GM23338 (cell line): ENCODE results near the gene MYH10. TPM values are rescaled to one million over a fixed set of nuclear protein-coding genes. Genes with fewer than 3 reads are reported as not detected.

ENCODE experiments used
- ATAC-seq: fragments of 200-7000 bp; cut with Tn5 transposase; 3 replicates; pipeline ENCODE4 v1.9.1; 2020
- DNase-seq: peaks from one replicate; pipeline ENCODE4 v3.0.0-alpha.2; 2015; ENCODE audit warnings: low spot score
- H2AFZ ChIP-seq: fragments of 200-600 bp; sonication (generic); 2 replicates; pipeline ENCODE4 v1.8.0; 2016; ENCODE audit warnings: antibody characterized with exemption, mild to moderate bottlenecking, moderate library complexity
- H3F3A ChIP-seq: fragments of 200-600 bp; sonication (generic); replicated peaks from 2 replicates; pipeline ENCODE4 v1.8.0; 2017; ENCODE audit warnings: antibody characterized with exemption, mixed run types, low read depth
- H3K27ac ChIP-seq: fragments of 200-600 bp; sonication (generic); 2 replicates; pipeline ENCODE4 v1.6.1; 2016; ENCODE audit warnings: low read depth
- H3K27me3 ChIP-seq: fragments of 200-600 bp; sonication (generic); 2 replicates; pipeline ENCODE4 v1.8.0; 2016; ENCODE audit warnings: mild to moderate bottlenecking, mixed run types, moderate library complexity; ENCODE audit not compliant: insufficient read depth
- H3K36me3 ChIP-seq: fragments of 200-600 bp; sonication (generic); 2 replicates; pipeline ENCODE4 v1.8.0; 2016; ENCODE audit warnings: mild to moderate bottlenecking; ENCODE audit not compliant: insufficient read depth
- H3K4me1 ChIP-seq: fragments of 200-600 bp; sonication (generic); 2 replicates; pipeline ENCODE4 v1.8.0; 2016; ENCODE audit warnings: mild to moderate bottlenecking, moderate library complexity; ENCODE audit not compliant: insufficient read depth
- H3K4me2 ChIP-seq: fragments of 200-600 bp; sonication (generic); 2 replicates; pipeline ENCODE4 v1.7.1; 2017; ENCODE audit warnings: mixed run types
- H3K4me3 ChIP-seq: fragments of 200-600 bp; sonication (generic); 2 replicates; pipeline ENCODE4 v1.6.1; 2016; ENCODE audit warnings: mixed run types
- H3K79me2 ChIP-seq: fragments of 200-600 bp; sonication (generic); replicated peaks from 2 replicates; pipeline ENCODE4 v1.8.0; 2017; ENCODE audit warnings: mild to moderate bottlenecking; ENCODE audit not compliant: insufficient read depth
- H3K9me2 ChIP-seq: fragments of 200-600 bp; sonication (generic); 2 replicates; pipeline ENCODE4 v1.8.0; 2017; ENCODE audit not compliant: insufficient read depth
- H4K20me1 ChIP-seq: fragments of 200-600 bp; sonication (generic); replicated peaks from 2 replicates; pipeline ENCODE4 v1.8.0; 2017; ENCODE audit warnings: mild to moderate bottlenecking; ENCODE audit not compliant: insufficient read depth
- H3K27ac Mint-ChIP-seq: 2 replicates; pipeline ENCODE4 v1.8.0; 2020; ENCODE audit warnings: inconsistent platforms, mild to moderate bottlenecking, moderate library complexity, mixed read lengths
- H3K27me3 Mint-ChIP-seq: 3 replicates; pipeline ENCODE4 v1.8.0; 2022; ENCODE audit warnings: low read depth, mild to moderate bottlenecking, moderate library complexity, mixed read lengths, inconsistent platforms; ENCODE audit not compliant: insufficient read depth, poor library complexity
- H3K36me3 Mint-ChIP-seq: 3 replicates; pipeline ENCODE4 v1.8.0; 2021; ENCODE audit warnings: low read depth, mild to moderate bottlenecking, inconsistent platforms, moderate library complexity, mixed read lengths
- H3K4me1 Mint-ChIP-seq: 3 replicates; pipeline ENCODE4 v1.8.0; 2020; ENCODE audit warnings: mild to moderate bottlenecking, inconsistent platforms, mixed read lengths
- H3K4me3 Mint-ChIP-seq: 3 replicates; pipeline ENCODE4 v1.8.0; 2021; ENCODE audit warnings: moderate library complexity, mild to moderate bottlenecking, inconsistent platforms, mixed read lengths
- H3K9me3 Mint-ChIP-seq: 3 replicates; pipeline ENCODE4 v1.8.0; 2020; ENCODE audit warnings: moderate library complexity, mild to moderate bottlenecking, inconsistent platforms, mixed read lengths
- CREB1 ChIP-seq: fragments of 250-450 bp; sonication (Bioruptor Pico); IDR thresholded peaks from 2 replicates; pipeline ENCODE4 v1.5.0; 2020; ENCODE audit warnings: low read depth, mild to moderate bottlenecking, moderate library complexity
- JUNB ChIP-seq: IDR thresholded peaks from one replicate; pipeline ENCODE4 v1.6.1; 2016; ENCODE audit warnings: antibody characterized with exemption; ENCODE audit not compliant: unreplicated experiment
- NANOG ChIP-seq: IDR thresholded peaks from 2 replicates; pipeline ENCODE4 v1.6.1; 2016; ENCODE audit warnings: antibody characterized with exemption, borderline replicate concordance
- POLR2AphosphoS5 ChIP-seq: IDR thresholded peaks from 2 replicates; pipeline ENCODE4 v1.6.1; 2016; ENCODE audit warnings: antibody characterized with exemption, low read depth
- STAT1 ChIP-seq: IDR thresholded peaks from one replicate; pipeline ENCODE4 v1.6.1; 2016; ENCODE audit warnings: antibody characterized with exemption; ENCODE audit not compliant: unreplicated experiment
- ZNF114 ChIP-seq: fragments of 250-450 bp; sonication (Bioruptor Pico); IDR thresholded peaks from 2 replicates; pipeline ENCODE4 v1.5.0; 2020; ENCODE audit warnings: mild to moderate bottlenecking, moderate library complexity
- ZNF331 ChIP-seq: fragments of 250-450 bp; sonication (Bioruptor Pico); IDR thresholded peaks from 2 replicates; pipeline ENCODE4 v1.5.0; 2020; ENCODE audit warnings: low read depth, mild to moderate bottlenecking, moderate library complexity
- polyA plus RNA-seq: library from polyadenylated mRNA; unstranded; fragments of >200 nt; fragmentation: Nextera tagmentation; extraction: Ambion mirVana; gene quantifications from 2 replicates; pipeline ENCODE4 v1.2.1, GENCODE V29; 2016
- total RNA-seq: library from RNA; depleted of rRNA; stranded (reverse); fragments of >200 nt; shearing (Covaris generic); gene quantifications from 2 replicates; pipeline ENCODE4 v1.2.3, GENCODE V29; 2014
- TF ChIP-seq, protein P1 (sequence below): fragments of 250-450 bp; sonication (Bioruptor Pico); IDR thresholded peaks from 2 replicates; pipeline ENCODE4 v1.5.0; 2020; ENCODE audit warnings: mild to moderate bottlenecking, moderate library complexity
- TF ChIP-seq, protein P2 (sequence below): IDR thresholded peaks from one replicate; pipeline ENCODE4 v1.6.1; 2018; ENCODE audit warnings: antibody characterized with exemption; ENCODE audit not compliant: unreplicated experiment
- TF ChIP-seq, protein P3 (sequence below): IDR thresholded peaks from 2 replicates; pipeline ENCODE4 v1.6.1; 2016; ENCODE audit warnings: antibody characterized with exemption

Gene MYH10
- total and polyA plus RNA-seq, 2 experiments from 2014 or later = 89.5 to 230 TPM

DNA sequence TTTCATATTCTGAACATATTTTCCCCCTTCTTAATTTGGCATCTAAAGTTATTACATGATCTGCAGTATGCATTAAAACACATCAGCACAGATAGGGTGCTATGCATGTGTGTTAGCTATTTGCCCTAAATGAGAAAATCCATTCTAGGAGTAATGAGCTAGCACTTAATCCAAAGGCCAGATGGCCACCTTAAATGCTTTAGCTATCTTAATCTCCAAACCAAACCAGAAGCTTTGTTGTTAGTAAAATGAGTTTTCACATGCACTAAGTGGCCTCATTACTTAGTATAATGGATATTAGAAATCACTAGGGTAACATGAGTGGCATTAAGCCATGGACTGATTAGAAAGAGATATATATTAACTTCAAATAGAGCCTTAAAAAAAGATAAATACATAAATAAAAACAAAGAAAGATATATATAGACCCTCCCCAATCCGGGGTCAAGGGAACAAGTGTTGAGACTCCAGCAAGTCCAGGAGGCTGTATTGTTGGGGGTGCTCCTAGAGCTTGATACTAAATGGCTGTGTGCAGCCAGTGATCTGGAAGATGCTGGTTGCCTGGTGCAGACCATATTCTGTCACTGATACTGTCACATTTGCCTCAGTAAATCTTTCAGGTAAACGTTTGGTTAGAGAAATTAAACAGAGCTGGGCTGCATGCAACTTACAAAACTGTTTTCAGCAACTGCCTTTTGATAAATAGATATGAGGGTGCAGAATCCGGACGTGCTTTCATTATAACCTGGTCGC lies 67.3 kb downstream of the MYH10 start:
- Mint-ChIP-seq H3K9me3 (no peaks in the 10 kb centered on the region), H3K36me3 (peaks cover 51% of the 10 kb centered on the region), H3K4me3 (no peak overlapping the region), H3K27ac (no peak overlapping the region), H3K4me1 (no peaks in the 10 kb centered on the region), H3K27me3 (no peaks in the 10 kb centered on the region)
- no peak overlapping the region for H3K27ac ChIP-seq
- no peaks in the 10 kb centered on the region for H3K9me2 ChIP-seq
- 0 out of 2 replicates have a peak, but pooled peaks cover 11% of the 10 kb centered on the region for H4K20me1 ChIP-seq
- H3F3A ChIP-seq = no peaks in the 10 kb centered on the region
- H3K4me2 ChIP-seq = no peak overlapping the region
- TF ChIP-seq, protein P1, sequence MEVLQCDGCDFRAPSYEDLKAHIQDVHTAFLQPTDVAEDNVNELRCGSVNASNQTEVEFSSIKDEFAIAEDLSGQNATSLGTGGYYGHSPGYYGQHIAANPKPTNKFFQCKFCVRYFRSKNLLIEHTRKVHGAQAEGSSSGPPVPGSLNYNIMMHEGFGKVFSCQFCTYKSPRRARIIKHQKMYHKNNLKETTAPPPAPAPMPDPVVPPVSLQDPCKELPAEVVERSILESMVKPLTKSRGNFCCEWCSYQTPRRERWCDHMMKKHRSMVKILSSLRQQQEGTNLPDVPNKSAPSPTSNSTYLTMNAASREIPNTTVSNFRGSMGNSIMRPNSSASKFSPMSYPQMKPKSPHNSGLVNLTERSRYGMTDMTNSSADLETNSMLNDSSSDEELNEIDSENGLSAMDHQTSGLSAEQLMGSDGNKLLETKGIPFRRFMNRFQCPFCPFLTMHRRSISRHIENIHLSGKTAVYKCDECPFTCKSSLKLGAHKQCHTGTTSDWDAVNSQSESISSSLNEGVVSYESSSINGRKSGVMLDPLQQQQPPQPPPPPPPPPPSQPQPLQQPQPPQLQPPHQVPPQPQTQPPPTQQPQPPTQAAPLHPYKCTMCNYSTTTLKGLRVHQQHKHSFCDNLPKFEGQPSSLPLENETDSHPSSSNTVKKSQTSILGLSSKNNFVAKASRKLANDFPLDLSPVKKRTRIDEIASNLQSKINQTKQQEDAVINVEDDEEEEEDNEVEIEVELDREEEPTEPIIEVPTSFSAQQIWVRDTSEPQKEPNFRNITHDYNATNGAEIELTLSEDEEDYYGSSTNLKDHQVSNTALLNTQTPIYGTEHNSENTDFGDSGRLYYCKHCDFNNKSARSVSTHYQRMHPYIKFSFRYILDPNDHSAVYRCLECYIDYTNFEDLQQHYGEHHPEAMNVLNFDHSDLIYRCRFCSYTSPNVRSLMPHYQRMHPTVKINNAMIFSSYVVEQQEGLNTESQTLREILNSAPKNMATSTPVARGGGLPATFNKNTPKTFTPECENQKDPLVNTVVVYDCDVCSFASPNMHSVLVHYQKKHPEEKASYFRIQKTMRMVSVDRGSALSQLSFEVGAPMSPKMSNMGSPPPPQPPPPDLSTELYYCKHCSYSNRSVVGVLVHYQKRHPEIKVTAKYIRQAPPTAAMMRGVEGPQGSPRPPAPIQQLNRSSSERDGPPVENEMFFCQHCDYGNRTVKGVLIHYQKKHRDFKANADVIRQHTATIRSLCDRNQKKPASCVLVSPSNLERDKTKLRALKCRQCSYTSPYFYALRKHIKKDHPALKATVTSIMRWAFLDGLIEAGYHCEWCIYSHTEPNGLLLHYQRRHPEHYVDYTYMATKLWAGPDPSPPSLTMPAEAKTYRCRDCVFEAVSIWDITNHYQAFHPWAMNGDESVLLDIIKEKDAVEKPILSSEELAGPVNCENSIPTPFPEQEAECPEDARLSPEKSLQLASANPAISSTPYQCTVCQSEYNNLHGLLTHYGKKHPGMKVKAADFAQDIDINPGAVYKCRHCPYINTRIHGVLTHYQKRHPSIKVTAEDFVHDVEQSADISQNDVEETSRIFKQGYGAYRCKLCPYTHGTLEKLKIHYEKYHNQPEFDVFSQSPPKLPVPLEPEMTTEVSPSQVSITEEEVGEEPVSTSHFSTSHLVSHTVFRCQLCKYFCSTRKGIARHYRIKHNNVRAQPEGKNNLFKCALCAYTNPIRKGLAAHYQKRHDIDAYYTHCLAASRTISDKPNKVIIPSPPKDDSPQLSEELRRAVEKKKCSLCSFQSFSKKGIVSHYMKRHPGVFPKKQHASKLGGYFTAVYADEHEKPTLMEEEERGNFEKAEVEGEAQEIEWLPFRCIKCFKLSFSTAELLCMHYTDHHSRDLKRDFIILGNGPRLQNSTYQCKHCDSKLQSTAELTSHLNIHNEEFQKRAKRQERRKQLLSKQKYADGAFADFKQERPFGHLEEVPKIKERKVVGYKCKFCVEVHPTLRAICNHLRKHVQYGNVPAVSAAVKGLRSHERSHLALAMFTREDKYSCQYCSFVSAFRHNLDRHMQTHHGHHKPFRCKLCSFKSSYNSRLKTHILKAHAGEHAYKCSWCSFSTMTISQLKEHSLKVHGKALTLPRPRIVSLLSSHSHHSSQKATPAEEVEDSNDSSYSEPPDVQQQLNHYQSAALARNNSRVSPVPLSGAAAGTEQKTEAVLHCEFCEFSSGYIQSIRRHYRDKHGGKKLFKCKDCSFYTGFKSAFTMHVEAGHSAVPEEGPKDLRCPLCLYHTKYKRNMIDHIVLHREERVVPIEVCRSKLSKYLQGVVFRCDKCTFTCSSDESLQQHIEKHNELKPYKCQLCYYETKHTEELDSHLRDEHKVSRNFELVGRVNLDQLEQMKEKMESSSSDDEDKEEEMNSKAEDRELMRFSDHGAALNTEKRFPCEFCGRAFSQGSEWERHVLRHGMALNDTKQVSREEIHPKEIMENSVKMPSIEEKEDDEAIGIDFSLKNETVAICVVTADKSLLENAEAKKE (CRISPR knock-in tag) = no peak
- no peak for TF ChIP-seq NANOG
- no peak for TF ChIP-seq STAT1
- no peak for TF ChIP-seq ZNF331 (CRISPR knock-in tag)
- DNase-seq (no peak), ATAC-seq (no peak)
- H2AFZ ChIP-seq = no peak overlapping the region
- no peak overlapping the region for H3K4me3 ChIP-seq
- peaks cover 9% of the 10 kb centered on the region; the same call in 1 of the 2 replicates for H3K79me2 ChIP-seq
- H3K27me3 ChIP-seq = no peaks in the 10 kb centered on the region
- no peaks in the 10 kb centered on the region for H3K4me1 ChIP-seq
- H3K36me3 ChIP-seq = peaks cover 25% of the 10 kb centered on the region; the same call in 1 of the 2 replicates

DNA sequence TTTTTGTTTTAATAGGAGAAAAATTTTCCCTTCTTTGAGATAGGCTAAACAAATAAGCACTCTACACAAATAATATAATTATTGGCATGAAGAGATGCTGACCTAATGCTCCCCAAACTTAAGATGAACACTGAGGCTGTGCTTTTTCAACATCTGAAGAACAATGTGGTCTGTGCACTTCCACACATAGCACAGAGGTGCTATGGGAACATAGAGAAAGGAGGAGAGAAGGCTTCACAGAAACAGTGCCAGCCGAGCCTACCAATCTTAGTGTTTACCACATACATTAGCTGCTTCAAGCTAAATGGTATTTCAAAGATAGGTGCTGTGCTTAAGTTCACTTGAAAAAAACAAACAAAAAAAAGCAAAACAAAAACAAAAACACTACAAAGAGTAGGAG lies 72.4 kb downstream of the MYH10 start:
- ATAC-seq (no peak), DNase-seq (no peak)
- Mint-ChIP-seq H3K4me3 (no peak overlapping the region), H3K4me1 (no peaks in the 10 kb centered on the region), H3K27ac (no peak overlapping the region), H3K27me3 (no peaks in the 10 kb centered on the region), H3K36me3 (peaks cover 46% of the 10 kb centered on the region), H3K9me3 (no peaks in the 10 kb centered on the region)
- H3K4me3 ChIP-seq = no peak overlapping the region
- no peaks in the 10 kb centered on the region for H3K27me3 ChIP-seq
- no peaks in the 10 kb centered on the region for H3F3A ChIP-seq
- H3K27ac ChIP-seq = no peak overlapping the region
- H2AFZ ChIP-seq = no peak overlapping the region
- peaks cover 19% of the 10 kb centered on the region; the same call in 1 of the 2 replicates for H3K36me3 ChIP-seq
- H4K20me1 ChIP-seq = peaks cover 13% of the 10 kb centered on the region; the same call in 1 of the 2 replicates
- peaks cover 15% of the 10 kb centered on the region; the same call in 1 of the 2 replicates for H3K79me2 ChIP-seq
- H3K9me2 ChIP-seq = no peaks in the 10 kb centered on the region
- no peaks in the 10 kb centered on the region for H3K4me1 ChIP-seq
- no peak overlapping the region for H3K4me2 ChIP-seq
- TF ChIP-seq JUNB = no peak
- no peak for TF ChIP-seq ZNF331 (CRISPR knock-in tag)
- TF ChIP-seq, protein P2, sequence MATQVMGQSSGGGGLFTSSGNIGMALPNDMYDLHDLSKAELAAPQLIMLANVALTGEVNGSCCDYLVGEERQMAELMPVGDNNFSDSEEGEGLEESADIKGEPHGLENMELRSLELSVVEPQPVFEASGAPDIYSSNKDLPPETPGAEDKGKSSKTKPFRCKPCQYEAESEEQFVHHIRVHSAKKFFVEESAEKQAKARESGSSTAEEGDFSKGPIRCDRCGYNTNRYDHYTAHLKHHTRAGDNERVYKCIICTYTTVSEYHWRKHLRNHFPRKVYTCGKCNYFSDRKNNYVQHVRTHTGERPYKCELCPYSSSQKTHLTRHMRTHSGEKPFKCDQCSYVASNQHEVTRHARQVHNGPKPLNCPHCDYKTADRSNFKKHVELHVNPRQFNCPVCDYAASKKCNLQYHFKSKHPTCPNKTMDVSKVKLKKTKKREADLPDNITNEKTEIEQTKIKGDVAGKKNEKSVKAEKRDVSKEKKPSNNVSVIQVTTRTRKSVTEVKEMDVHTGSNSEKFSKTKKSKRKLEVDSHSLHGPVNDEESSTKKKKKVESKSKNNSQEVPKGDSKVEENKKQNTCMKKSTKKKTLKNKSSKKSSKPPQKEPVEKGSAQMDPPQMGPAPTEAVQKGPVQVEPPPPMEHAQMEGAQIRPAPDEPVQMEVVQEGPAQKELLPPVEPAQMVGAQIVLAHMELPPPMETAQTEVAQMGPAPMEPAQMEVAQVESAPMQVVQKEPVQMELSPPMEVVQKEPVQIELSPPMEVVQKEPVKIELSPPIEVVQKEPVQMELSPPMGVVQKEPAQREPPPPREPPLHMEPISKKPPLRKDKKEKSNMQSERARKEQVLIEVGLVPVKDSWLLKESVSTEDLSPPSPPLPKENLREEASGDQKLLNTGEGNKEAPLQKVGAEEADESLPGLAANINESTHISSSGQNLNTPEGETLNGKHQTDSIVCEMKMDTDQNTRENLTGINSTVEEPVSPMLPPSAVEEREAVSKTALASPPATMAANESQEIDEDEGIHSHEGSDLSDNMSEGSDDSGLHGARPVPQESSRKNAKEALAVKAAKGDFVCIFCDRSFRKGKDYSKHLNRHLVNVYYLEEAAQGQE = no peak
- TF ChIP-seq, protein P3, sequence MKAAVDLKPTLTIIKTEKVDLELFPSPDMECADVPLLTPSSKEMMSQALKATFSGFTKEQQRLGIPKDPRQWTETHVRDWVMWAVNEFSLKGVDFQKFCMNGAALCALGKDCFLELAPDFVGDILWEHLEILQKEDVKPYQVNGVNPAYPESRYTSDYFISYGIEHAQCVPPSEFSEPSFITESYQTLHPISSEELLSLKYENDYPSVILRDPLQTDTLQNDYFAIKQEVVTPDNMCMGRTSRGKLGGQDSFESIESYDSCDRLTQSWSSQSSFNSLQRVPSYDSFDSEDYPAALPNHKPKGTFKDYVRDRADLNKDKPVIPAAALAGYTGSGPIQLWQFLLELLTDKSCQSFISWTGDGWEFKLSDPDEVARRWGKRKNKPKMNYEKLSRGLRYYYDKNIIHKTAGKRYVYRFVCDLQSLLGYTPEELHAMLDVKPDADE = no peak
- no peak for TF ChIP-seq CREB1
- TF ChIP-seq NANOG = no peak
- no peak for TF ChIP-seq ZNF114
- TF ChIP-seq POLR2AphosphoS5 = no peak
